Endodermal cell (in vitro differentiated cells): ENCODE results near the gene CIPC. TPM values are rescaled to one million over a fixed set of nuclear protein-coding genes. Genes with fewer than 3 reads are reported as not detected.

Experiments
- DNase-seq: peaks from one replicate; pipeline ENCODE4 v3.0.0-alpha.2; 2017
- H3K27ac ChIP-seq: 2 replicates; pipeline ENCODE4 v1.5.1; 2013; ENCODE audit warnings: mild to moderate bottlenecking, low read depth, low read length, moderate library complexity
- H3K27me3 ChIP-seq: 2 replicates; pipeline ENCODE4 v1.6.1; 2013; ENCODE audit warnings: mild to moderate bottlenecking, low read length, moderate library complexity; ENCODE audit not compliant: insufficient read depth, control insufficient read depth, poor library complexity, severe bottlenecking
- H3K36me3 ChIP-seq: 2 replicates; pipeline ENCODE4 v1.7.0; 2013; ENCODE audit warnings: mild to moderate bottlenecking, low read length, moderate library complexity; ENCODE audit not compliant: control insufficient read depth, insufficient read depth
- H3K4me1 ChIP-seq: one replicate; pipeline ENCODE4 v1.7.0; 2013; ENCODE audit warnings: low read length; ENCODE audit not compliant: control insufficient read depth, insufficient read depth
- H3K4me3 ChIP-seq: 2 replicates; pipeline ENCODE4 v1.5.1; 2013; ENCODE audit warnings: mild to moderate bottlenecking, low read length, moderate library complexity
- H3K9ac ChIP-seq: 2 replicates; pipeline ENCODE4 v1.6.1; 2013; ENCODE audit warnings: mild to moderate bottlenecking, low read length, moderate library complexity; ENCODE audit not compliant: poor library complexity, severe bottlenecking; ENCODE audit errors: extremely low read depth
- H3K9me3 ChIP-seq: 2 replicates; pipeline ENCODE4 v1.6.1; 2013; ENCODE audit warnings: mild to moderate bottlenecking, low read length, moderate library complexity; ENCODE audit not compliant: control insufficient read depth
- H3K27ac Mint-ChIP-seq: 2 replicates; pipeline ENCODE4 v1.8.0; 2020; ENCODE audit warnings: mixed read lengths
- H3K27me3 Mint-ChIP-seq: 2 replicates; pipeline ENCODE4 v1.8.0; 2021; ENCODE audit warnings: mild to moderate bottlenecking, mixed read lengths; ENCODE audit not compliant: insufficient read depth
- H3K36me3 Mint-ChIP-seq: 2 replicates; pipeline ENCODE4 v1.8.0; 2020; ENCODE audit warnings: low read depth, mixed read lengths
- H3K4me1 Mint-ChIP-seq: 2 replicates; pipeline ENCODE4 v1.8.0; 2020; ENCODE audit warnings: mixed read lengths
- H3K4me3 Mint-ChIP-seq: 2 replicates; pipeline ENCODE4 v1.8.0; 2020; ENCODE audit warnings: mild to moderate bottlenecking, moderate library complexity, mixed read lengths
- H3K9me3 Mint-ChIP-seq: 2 replicates; pipeline ENCODE4 v1.8.0; 2020; ENCODE audit warnings: mild to moderate bottlenecking, mixed read lengths
- CTCF ChIP-seq: fragments of 200-600 bp; sonication (generic); conservative IDR thresholded peaks from 2 replicates; pipeline ENCODE4 v1.5.0; 2021; ENCODE audit warnings: antibody characterized with exemption, mild to moderate bottlenecking
- WGBS, 2 experiments: methylation state at CpG; one replicate each; pipeline versions ENCODE4 v1.1.5 to v1.1.7; 2013; ENCODE audit warnings: missing lambda C conversion rate in 2 of 2, mixed read lengths in 1 of 2; ENCODE audit not compliant: insufficient coverage in 1 of 2, insufficient read length in 1 of 2; 5-methylcytosine and 5-hydroxymethylcytosine counted together
- total RNA-seq, 2 donors: library from RNA; stranded (reverse); fragmentation: NEBNext Ultra II Directional in 1 of 2; extraction: Animal tissue kit (Norgen Biotek cat#: 25700) in 1 of 2; gene quantifications; 2 replicates in 1 of 2; 3 replicates in 1 of 2; pipeline ENCODE4 v1.2.1, GENCODE V29; 2021

CIPC gene
- total RNA-seq, 2 donors from 2014 or later, result 16.2 to 22.5 TPM

- peaks cover 2% of the 10 kb centered on the region for H3K27me3 Mint-ChIP-seq
- H3K9me3 Mint-ChIP-seq, result peaks cover 6% of the 10 kb centered on the region
- no peak overlapping the region for H3K27ac Mint-ChIP-seq
- H3K27ac ChIP-seq, result no peak overlapping the region
- no peaks in the 10 kb centered on the region for H3K27me3 ChIP-seq
- no peaks in the 10 kb centered on the region for H3K36me3 ChIP-seq
- 80 to 89% methylated on average over 1 to 3 of the region's 3 CpGs for WGBS, 2 experiments
- no peak for DNase-seq
- no peak overlapping the region for H3K9ac ChIP-seq
- H3K4me1 ChIP-seq, result no peaks in the 10 kb centered on the region
- no peaks in the 10 kb centered on the region for H3K36me3 Mint-ChIP-seq
- no peak overlapping the region for H3K4me3 Mint-ChIP-seq
- no peak for TF ChIP-seq CTCF
- H3K9me3 ChIP-seq, result peaks cover 5% of the 10 kb centered on the region
- H3K4me3 ChIP-seq, result no peak overlapping the region
- peaks cover 9% of the 10 kb centered on the region for H3K4me1 Mint-ChIP-seq
Observed at GRCh38 chr14:77055981-77056380, 42.1 kb upstream of the CIPC start.

- Histone ChIP-seq H3K4me1 (no peaks in the 10 kb centered on the region), H3K4me3 (no peak overlapping the region), H3K27ac (peak overlapping the region; percentile 0), H3K9me3 (peaks cover 5% of the 10 kb centered on the region), H3K27me3 (no peaks in the 10 kb centered on the region), H3K36me3 (no peaks in the 10 kb centered on the region), H3K9ac (no peak overlapping the region)
- H3K4me3 Mint-ChIP-seq, result no peak overlapping the region
- no peak for TF ChIP-seq CTCF
- H3K27me3 Mint-ChIP-seq, result peaks cover 2% of the 10 kb centered on the region
- H3K9me3 Mint-ChIP-seq, result peaks cover 6% of the 10 kb centered on the region
- no peak overlapping the region for H3K27ac Mint-ChIP-seq
- H3K36me3 Mint-ChIP-seq, result no peaks in the 10 kb centered on the region
- 95 to 98% methylated on average over 5 to 9 of the region's 9 CpGs for WGBS, 2 experiments
- DNase-seq, result no peak
- H3K4me1 Mint-ChIP-seq, result peaks cover 9% of the 10 kb centered on the region
Observed at GRCh38 chr14:77058117-77058516, 39.9 kb upstream of the CIPC start.

- no peaks in the 10 kb centered on the region for H3K4me1 ChIP-seq
- no peak for TF ChIP-seq CTCF
- Mint-ChIP-seq H3K27ac (peak overlapping the region; percentile 33), H3K9me3 (peaks cover 6% of the 10 kb centered on the region), H3K36me3 (no peaks in the 10 kb centered on the region), H3K4me1 (peaks cover 5% of the 10 kb centered on the region), H3K4me3 (no peak overlapping the region), H3K27me3 (peaks cover 2% of the 10 kb centered on the region)
- H3K4me3 ChIP-seq, result no peak overlapping the region
- DNase-seq, result no peak
- H3K9ac ChIP-seq, result no peak overlapping the region
- no peaks in the 10 kb centered on the region for H3K36me3 ChIP-seq
- peak overlapping the region; percentile 79 for H3K27ac ChIP-seq
- peaks cover 5% of the 10 kb centered on the region for H3K9me3 ChIP-seq
- no peaks in the 10 kb centered on the region for H3K27me3 ChIP-seq
- 92 to 93% methylated on average over 6 to 9 of the region's 9 CpGs for WGBS, 2 experiments
Observed at GRCh38 chr14:77058785-77059184, 39.3 kb upstream of the CIPC start.
